Measurements from ENCODE around the gene ERCC3.
"Not testable (repeated sequence)": the region's sequence is repeated elsewhere in the genome, so short reads cannot be mapped to it uniquely, and the experiment has no call there.

ERCC3 gene

DNA sequence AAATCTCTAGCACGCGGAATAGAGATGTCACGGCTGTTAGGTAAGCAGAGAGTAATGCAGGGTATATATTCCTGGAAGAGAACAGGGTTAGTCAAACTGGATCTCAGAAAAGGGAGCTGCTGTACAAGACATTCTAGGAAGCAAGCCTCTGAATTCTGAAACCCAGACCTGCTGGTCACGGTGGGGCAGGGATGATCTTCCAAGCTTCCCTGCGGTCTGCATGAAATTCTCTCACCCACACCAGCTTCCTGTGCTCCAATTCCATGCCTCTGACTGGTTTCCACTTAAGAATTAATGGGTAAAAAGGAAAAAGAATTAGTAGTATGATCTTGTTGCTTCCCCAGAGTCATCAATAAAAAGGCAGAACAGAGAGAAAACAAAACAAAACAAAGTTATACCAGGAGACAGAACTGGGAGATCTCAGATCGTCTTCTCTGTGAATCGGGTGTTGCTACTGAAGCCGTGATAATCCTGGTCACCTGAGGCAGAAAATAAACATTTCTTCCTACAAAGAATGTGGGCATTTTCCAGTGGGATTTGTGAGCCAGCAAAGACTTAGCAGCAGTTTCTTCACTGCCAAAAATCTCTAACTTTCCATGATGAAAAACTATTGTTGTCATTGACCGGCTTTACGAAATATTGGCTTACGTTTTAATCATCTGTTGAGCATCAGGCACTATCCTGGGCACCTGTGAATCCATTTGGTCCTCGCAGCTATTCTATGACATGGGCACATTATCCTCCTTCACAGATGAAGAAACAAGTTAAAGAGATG, 68.6 kb downstream of the ERCC3 start:
- DNase-seq = no peak

DNA sequence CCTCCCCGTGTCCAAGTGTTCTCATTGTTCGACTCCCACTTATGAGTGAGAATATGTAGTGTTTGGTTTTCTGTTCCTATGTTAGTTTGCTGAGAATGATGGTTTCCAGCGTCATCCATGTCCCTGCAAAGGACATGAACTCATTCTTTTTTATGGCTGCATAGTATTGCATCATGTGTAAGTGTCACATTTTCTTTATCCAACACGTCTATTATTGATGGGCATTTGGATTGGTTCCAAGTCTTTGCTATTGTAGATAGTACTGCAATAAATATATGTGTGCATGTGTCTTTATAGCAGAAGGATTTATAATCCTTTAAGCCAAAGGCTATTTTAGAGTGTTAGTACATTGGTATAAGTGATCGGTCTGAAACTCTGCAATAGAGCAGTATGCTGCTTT, 69.8 kb downstream of the ERCC3 start:
- DNase-seq = not testable (repeated sequence)

DNA sequence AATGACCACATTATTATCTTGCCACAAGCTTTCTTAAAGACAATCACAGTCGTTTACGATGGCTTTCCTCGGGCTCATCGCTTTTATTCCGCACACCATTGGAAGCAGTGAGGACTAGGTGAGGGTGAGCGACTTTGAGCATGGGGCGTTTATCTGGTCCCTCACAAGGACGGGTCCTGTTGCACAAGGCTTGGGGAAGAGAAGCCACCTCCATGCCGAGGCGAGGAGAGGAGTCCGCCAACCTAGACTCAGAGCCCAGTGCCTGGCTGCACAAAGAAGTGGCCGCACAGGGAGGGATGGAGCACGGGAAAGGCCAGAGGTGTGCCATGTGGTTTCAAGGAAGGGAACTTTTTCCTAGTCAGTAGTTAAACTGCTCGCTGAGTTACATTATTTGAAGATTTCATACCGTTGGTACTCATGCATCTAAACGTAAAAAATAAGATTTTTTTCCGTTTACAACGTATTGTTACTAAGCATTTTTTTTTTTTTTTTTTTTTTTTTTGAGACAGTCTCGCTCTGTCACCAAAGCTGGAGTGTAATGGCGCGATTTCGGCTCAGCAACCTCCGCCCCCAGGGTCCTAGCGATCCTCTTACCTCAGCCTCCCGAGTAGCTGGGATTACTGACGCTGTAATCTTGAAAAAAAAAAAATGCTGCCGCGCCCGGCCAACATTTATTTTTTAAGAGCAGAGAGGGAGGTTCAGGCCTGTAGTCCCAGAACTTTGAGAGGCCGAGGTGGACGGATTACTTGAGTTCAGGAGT, 73.0 kb downstream of the ERCC3 start:
- no peak for DNase-seq

DNA sequence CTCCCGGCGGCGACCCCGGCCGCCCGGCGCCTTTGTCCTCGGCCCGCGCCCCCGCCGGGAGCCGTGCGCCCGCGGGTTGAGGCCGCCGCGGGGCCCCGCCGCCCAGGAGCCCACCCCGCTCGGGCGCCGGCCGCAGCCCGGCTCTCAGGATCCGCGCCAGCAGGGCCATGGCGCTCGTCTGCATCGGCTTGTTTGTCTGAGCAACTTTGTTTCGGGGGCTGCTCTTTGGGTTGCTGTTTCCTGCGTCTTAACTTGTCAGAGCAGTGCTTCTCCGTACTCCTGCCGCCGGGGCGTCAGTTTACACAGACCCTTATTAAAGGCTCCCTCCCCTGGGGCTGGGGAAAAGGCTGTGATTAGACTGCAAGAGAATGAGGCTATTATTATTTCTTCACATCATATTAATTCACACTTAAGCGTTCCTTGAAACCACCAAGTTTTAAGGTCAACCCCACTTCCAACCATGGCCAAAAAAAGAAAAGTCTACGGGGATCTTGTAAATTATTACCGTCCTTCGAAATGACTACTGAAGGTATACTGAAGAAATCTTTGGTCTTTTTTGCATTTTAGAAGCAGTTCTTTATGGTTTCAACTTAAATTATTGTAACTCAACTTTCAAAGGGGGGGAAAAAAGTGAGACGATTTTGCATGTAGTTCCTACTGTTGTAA, 73.7 kb downstream of the ERCC3 start, which contains the start of gene CYP27C1:
Gene CYP27C1 (minus strand): TSS at position 198 of the 666 bp plus-strand sequence. CDS start 29 bp downstream, at position 169.
- no peak for DNase-seq

DNA sequence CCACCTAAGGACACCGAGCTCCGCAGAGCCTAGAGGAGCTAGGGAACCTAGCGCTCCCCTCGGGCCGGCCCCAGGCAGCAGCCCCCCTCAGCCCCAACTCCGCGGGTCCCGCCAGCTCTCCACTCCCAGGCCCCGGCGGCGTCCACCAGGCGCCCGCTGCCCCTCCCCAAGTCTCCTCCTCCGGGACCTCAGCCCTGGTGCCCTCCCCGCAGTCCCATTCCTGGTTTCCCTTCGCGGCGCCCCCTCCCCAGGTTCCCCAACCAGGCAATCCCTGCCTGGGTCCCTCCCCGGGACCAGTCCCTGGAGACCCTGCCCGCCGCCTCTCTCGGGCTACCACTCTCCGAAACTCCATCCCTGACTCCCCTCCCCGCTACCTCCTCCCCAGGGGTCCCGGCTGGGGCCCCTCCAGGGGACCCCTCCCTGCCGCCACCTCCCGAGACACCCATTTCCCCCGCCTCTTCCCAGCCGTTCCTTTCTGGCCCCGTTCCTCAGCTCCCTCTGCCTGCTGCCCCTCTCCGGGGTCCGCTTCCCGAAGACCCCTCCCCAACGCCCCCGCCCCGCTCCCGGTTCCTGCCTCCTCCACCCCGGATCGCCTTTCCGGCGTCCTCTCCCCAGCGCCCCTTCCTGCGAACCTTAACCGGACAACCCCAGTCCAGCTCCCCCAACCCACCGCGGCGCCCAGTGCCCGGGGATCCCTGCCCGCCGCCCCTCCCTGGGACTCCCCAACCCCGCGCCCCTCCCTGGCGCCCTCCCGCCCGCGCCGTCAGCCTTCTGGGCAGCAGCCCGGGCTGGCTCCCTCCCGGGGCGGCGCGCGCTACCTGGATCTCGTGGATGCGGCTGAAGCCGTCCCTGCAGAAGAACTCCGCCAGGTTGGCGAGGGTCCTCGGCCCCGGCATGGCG, 74.5 kb downstream of the ERCC3 start:
- no peak for DNase-seq

DNA sequence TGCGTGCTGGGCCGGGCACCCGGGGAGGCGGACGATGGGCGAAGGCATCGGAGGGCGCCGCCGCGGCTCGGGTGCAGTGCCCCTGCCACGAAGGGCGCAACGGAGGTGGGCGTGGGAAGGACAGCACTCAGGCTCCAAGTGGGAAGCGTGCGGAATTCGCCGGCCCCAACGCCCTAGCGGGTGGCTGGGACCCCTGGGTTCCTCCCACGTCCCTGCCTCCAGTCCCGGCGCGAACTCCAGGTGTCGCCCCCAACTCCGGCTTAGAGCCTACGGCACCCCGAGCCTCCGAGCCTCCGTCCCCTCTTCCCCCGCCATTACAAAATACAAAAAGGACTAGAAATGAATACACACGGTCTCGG, 75.2 kb downstream of the ERCC3 start:
- no peak for DNase-seq

DNA sequence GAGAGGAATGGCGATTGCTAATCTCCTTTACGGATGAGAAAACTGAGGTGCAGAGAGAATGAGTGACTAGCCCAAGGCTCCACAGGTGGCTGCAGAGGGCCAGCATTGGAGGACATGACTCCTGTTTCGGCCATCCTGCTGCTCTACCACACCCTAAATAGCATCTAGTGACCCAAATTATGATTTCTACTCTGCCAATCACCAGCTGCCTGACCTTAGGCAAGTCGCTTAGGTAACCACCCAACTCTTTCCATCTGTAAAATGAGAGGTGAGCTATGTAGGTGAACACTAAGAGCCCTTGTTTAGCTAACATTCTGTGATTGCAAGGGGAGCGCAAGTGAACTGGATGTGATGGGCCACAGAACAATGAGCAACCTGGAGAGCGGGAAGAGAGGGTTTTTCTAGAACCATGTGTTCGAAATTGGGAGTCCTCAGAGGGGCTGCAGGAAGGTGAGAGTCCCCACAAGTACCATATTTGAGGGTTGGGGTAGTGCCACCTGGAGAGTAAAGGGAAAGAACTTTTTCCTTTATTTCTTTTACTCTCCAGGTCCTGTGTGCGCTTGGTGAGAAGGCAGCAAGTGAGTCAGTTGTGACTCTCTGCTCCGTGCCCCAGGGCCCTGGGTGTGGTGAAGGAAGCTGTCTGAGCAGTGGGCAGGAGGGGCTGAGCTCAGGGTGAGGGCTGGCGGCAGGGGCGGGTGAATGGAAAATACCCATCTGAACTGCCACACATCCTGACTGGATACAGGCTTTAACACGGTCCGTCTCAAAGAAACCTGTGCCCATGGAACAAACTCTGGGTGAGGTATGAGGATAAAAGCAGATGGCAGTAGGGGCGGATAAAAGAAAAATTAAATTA, 76.2 kb downstream of the ERCC3 start:
- DNase-seq = no peak

DNA sequence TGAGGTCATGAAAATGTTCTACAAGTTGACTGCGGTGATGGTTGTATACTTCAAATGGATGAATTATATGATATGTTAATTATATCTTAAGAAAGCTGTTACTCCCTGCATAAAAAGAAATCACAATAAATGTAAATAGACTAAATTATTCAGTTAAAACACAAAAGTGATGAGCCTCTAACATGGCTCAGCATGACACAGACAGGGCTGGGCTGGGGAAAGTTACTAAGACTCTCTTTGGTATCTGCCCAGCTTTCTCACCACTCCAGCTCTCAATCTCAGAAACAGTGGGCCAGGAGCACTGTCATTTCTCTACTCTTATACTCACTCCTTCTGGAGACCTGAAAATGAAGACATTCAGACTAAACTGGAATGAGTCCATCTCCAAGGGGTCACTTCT, 77.4 kb downstream of the ERCC3 start:
- no peak for DNase-seq

DNA sequence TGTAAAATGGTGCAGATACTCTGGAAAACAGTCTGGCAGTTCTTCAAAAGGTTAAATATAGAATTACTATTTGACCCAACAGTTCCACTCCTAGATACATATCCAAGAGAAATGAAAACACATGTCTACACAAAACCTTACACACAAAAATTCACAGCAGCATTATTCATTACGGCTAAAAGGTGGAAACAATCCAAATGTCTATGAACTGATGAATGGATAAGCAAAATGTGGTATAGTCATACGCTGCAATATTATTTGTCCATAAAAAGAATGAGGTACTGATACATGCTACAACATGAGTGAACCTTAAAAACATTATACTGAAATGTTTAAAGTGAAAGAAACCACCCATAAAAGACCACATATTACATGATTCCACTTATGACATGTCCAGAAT, 77.8 kb downstream of the ERCC3 start:
- DNase-seq = no peak

DNA sequence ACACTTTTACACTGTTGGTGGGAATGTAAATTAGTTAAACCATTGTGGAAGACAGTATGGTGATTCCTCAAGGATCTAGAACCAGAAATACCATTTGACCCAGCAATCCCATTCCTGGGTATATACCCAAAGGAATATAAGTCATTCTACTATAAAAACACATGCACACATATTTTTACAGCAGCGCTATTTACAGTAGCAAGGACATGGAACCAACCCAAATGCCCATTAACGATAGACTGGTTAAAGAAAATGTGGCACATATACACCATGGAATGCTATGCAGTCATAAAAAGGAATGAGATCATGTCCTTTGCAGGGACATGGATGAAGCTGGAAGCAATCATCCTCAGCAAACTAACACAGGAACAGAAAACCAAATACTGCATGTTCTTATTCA, 79.7 kb downstream of the ERCC3 start:
- not testable (repeated sequence) for DNase-seq

DNA sequence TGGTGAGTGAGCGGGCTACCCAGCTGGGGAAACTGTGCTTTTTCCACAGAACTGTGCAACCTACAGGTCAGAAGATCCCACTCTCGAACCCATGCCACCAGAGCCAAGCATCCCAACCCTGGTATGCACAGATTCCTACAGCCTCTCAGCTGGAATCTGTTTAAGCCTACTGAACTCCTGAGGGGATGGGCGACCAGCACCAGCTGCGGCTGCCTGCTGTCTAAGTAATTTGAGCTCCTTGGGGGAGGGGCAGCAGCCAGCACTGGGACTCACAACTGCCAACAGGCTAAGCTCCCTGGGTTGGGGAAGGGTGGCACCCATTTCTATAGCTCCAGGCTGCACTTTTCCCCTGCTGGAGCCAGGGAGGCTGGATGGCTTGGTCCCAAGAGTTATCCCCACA, 85.6 kb downstream of the ERCC3 start:
- no peak for DNase-seq

All from NCI-H1417 treated with DMSO at 0.1 percent for 48 hours (cell line).